Neural cell (in vitro differentiated cells): ENCODE data around the gene KCNAB2. TPM values are rescaled to one million over a fixed set of nuclear protein-coding genes. Genes with fewer than 3 reads are reported as not detected.

ENCODE experiments used
- H2AFZ ChIP-seq: fragments of 200-600, 300-800 bp; sonication (generic), shearing (Covaris generic); 2 replicates; pipeline ENCODE4 v1.6.0; 2014; ENCODE audit warnings: low read depth, mild to moderate bottlenecking, antibody characterized with exemption, low read length, moderate library complexity
- H3F3A ChIP-seq: fragments of 200-600 bp; shearing (Covaris generic); 2 replicates; pipeline ENCODE4 v1.6.1; 2016; ENCODE audit warnings: mild to moderate bottlenecking, moderate library complexity, mixed read lengths, antibody characterized with exemption, low read length; ENCODE audit not compliant: insufficient read depth, poor library complexity, severe bottlenecking
- H3K27ac ChIP-seq: fragments of 200-600, 300-800 bp; sonication (generic), shearing (Covaris generic); 2 replicates; pipeline ENCODE4 v1.5.1; 2014; ENCODE audit warnings: mild to moderate bottlenecking, low read length, moderate library complexity
- H3K27me3 ChIP-seq: fragments of 300-800, 200-600 bp; sonication (generic), shearing (Covaris generic); 2 replicates; pipeline ENCODE4 v1.6.0; 2014; ENCODE audit warnings: mild to moderate bottlenecking, low read depth, low read length, moderate library complexity; ENCODE audit not compliant: insufficient read depth
- H3K36me3 ChIP-seq: fragments of 300-800, 200-600 bp; sonication (generic), shearing (Covaris generic); 2 replicates; pipeline ENCODE4 v1.5.1; 2014; ENCODE audit warnings: mild to moderate bottlenecking, antibody characterized with exemption, low read length, moderate library complexity; ENCODE audit not compliant: insufficient read depth
- H3K4me2 ChIP-seq: fragments of 300-800, 200-600 bp; sonication (generic), shearing (Covaris generic); 2 replicates; pipeline ENCODE4 v1.6.0; 2014; ENCODE audit warnings: mild to moderate bottlenecking, low read length
- H3K4me3 ChIP-seq: fragments of 300-800, 200-600 bp; sonication (generic), shearing (Covaris generic); 2 replicates; pipeline ENCODE4 v1.5.1; 2014; ENCODE audit warnings: mild to moderate bottlenecking, low read length, moderate library complexity
- H3K79me2 ChIP-seq: fragments of 200-600 bp; shearing (Covaris generic); replicated peaks from 2 replicates; pipeline ENCODE4 v1.6.0; 2014; ENCODE audit warnings: mild to moderate bottlenecking, low read length, moderate library complexity; ENCODE audit not compliant: insufficient read depth
- H3K9ac ChIP-seq: fragments of 300-800, 200-600 bp; sonication (generic), shearing (Covaris generic); 2 replicates; pipeline ENCODE4 v1.6.1; 2016; ENCODE audit warnings: mild to moderate bottlenecking, low read length, mixed read lengths
- H3K9me2 ChIP-seq: fragments of 200-600 bp; shearing (Covaris generic); 2 replicates; pipeline ENCODE4 v1.6.1; 2016; ENCODE audit warnings: mild to moderate bottlenecking, low read length, mixed read lengths; ENCODE audit not compliant: insufficient read depth
- H3K9me3 ChIP-seq: fragments of 200-600, 300-800 bp; sonication (generic), shearing (Covaris generic); 2 replicates; pipeline ENCODE4 v1.6.1; 2016; ENCODE audit warnings: mild to moderate bottlenecking, mixed run types, low read length, moderate library complexity, mixed read lengths
- H4K20me1 ChIP-seq: fragments of 200-600 bp; shearing (Covaris generic); 2 replicates; pipeline ENCODE4 v1.6.1; 2016; ENCODE audit warnings: mild to moderate bottlenecking, mixed run types; ENCODE audit not compliant: insufficient read depth
- CTCF ChIP-seq: fragments of 450-650 bp; IDR thresholded peaks from 2 replicates; pipeline ENCODE4 v1.5.1; 2014; ENCODE audit warnings: antibody characterized with exemption, mild to moderate bottlenecking, moderate library complexity; ENCODE audit not compliant: poor library complexity, severe bottlenecking
- EP300 ChIP-seq: fragments of 450-650 bp; conservative IDR thresholded peaks from 2 replicates; pipeline ENCODE4 v1.6.1; 2014; ENCODE audit warnings: antibody characterized with exemption, mild to moderate bottlenecking, moderate library complexity; ENCODE audit not compliant: poor library complexity, severe bottlenecking
- EZH2 ChIP-seq: fragments of 200-600, 300-800 bp; shearing (Covaris generic), sonication (generic); IDR thresholded peaks from 2 replicates; pipeline ENCODE4 v1.6.1; 2014; ENCODE audit warnings: antibody characterized with exemption, low read length, borderline replicate concordance, mild to moderate bottlenecking; ENCODE audit not compliant: insufficient read depth, poor library complexity, severe bottlenecking
- MXI1 ChIP-seq: fragments of 450-650 bp; conservative IDR thresholded peaks from 2 replicates; pipeline ENCODE4 v1.6.1; 2014; ENCODE audit warnings: antibody characterized with exemption, mild to moderate bottlenecking; ENCODE audit not compliant: poor library complexity, severe bottlenecking
- POLR2AphosphoS5 ChIP-seq: IDR thresholded peaks from 2 replicates; pipeline ENCODE4 v1.6.1; 2012
- RAD21 ChIP-seq: fragments of 450-650 bp; conservative IDR thresholded peaks from 2 replicates; pipeline ENCODE4 v1.6.1; 2014; ENCODE audit warnings: antibody characterized with exemption, mild to moderate bottlenecking, moderate library complexity
- REST ChIP-seq: IDR thresholded peaks from 2 replicates; pipeline ENCODE4 v1.6.1; 2012; ENCODE audit warnings: borderline replicate concordance
- SMC3 ChIP-seq: fragments of 450-650 bp; conservative IDR thresholded peaks from 2 replicates; pipeline ENCODE4 v1.6.1; 2014; ENCODE audit warnings: antibody characterized with exemption, mild to moderate bottlenecking, moderate library complexity; ENCODE audit not compliant: poor library complexity
- TAF1 ChIP-seq: IDR thresholded peaks from 2 replicates; pipeline ENCODE4 v1.6.1; 2012; ENCODE audit warnings: low read depth
- polyA plus RNA-seq: library from polyadenylated mRNA; depleted of rRNA; stranded (reverse); fragments of >200 nt; gene quantifications from 2 replicates; pipeline ENCODE4 v1.2.3, GENCODE V29; 2014

KCNAB2 gene
- polyA plus RNA-seq, 1 donor from 2014 or later, result 11.7 TPM

GRCh38 chr1:6144175-6144574 lies 98.5 kb downstream of the KCNAB2 start:
- no peak overlapping the region for H3K4me3 ChIP-seq
- H2AFZ ChIP-seq, result no peak overlapping the region
- no peaks in the 10 kb centered on the region for H3K79me2 ChIP-seq
- TF ChIP-seq REST (no peak), RAD21 (no peak), EZH2 (no peak), POLR2AphosphoS5 (no peak), SMC3 (no peak), TAF1 (no peak), CTCF (no peak), MXI1 (no peak), EP300 (no peak)
- no peak overlapping the region for H3K9ac ChIP-seq
- peaks cover 10% of the 10 kb centered on the region for H3K27me3 ChIP-seq
- no peaks in the 10 kb centered on the region for H4K20me1 ChIP-seq
- no peaks in the 10 kb centered on the region for H3K9me2 ChIP-seq
- no peaks in the 10 kb centered on the region for H3K9me3 ChIP-seq
- H3K36me3 ChIP-seq, result no peaks in the 10 kb centered on the region
- no peak overlapping the region for H3K27ac ChIP-seq
- no peaks in the 10 kb centered on the region for H3F3A ChIP-seq
- no peak overlapping the region for H3K4me2 ChIP-seq

DNA sequence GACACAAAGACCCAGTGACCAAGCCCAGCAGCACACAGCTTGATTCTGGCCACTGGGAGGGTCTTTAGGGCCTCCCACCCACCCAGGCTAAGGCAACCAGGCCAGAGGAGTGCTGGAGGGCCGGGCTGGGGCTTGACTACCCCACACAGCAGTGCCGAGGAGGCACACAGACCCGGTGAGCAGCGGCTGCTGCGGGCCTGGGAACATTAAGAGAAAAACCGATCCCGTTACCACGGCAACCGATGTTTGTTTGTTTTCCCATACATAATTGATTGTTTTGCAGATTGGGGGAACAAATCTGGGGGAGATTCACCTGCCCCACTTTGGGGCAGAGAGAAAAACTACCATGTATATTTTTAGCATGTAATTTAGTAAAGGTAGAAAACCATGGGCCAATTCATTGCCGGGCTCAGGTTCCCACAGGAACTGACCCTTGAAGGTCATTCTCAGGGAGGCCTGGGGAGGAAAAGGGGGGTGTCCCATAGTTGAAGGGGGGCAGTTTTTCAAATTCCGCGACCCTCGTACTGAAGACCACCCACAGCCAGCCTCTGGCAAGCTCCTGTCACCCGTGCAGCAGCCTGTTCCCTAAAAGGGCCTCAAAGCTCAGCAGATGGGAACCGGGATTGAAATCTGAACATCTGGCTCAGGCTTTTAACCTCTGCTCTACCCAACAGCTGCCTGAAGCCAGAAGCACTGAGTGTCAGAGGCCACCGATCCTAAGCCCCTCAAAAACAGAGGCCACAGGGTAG lies 99.1 kb downstream of the KCNAB2 start:
- Histone ChIP-seq H3K36me3 (no peaks in the 10 kb centered on the region), H3K4me3 (no peak overlapping the region), H3K79me2 (no peaks in the 10 kb centered on the region), H3K27ac (no peak overlapping the region), H4K20me1 (no peaks in the 10 kb centered on the region), H3K27me3 (peaks cover 16% of the 10 kb centered on the region), H3F3A (no peaks in the 10 kb centered on the region), H3K4me2 (no peak overlapping the region), H3K9me3 (no peaks in the 10 kb centered on the region), H3K9ac (no peak overlapping the region), H2AFZ (no peak overlapping the region), H3K9me2 (no peaks in the 10 kb centered on the region)
- TF ChIP-seq EP300 (no peak), POLR2AphosphoS5 (no peak), SMC3 (no peak), CTCF (no peak), RAD21 (no peak), REST (no peak), MXI1 (no peak), EZH2 (no peak), TAF1 (no peak)
